Smooth muscle cell (in vitro differentiated cells): ENCODE data around the gene ATP5PB. TPM values are rescaled to one million over a fixed set of nuclear protein-coding genes. Genes with fewer than 3 reads are reported as not detected.

Experiments
- DNase-seq: peaks from one replicate; lab custom pipeline; 2025; ENCODE audit not compliant: unreplicated experiment; lab: John Stamatoyannopoulos, UW
- H2AFZ ChIP-seq: fragments of 200-600 bp; sonication (generic); 2 replicates; pipeline ENCODE4 v1.6.0; 2016; ENCODE audit warnings: antibody characterized with exemption, low read depth, mild to moderate bottlenecking
- H3F3A ChIP-seq: fragments of 200-600 bp; sonication (generic); 2 replicates; pipeline ENCODE4 v1.6.0; 2017; ENCODE audit warnings: antibody characterized with exemption, low read depth
- H3K27ac ChIP-seq: fragments of 200-600 bp; sonication (generic); 2 replicates; pipeline ENCODE4 v1.5.1; 2016; ENCODE audit warnings: low read depth, mild to moderate bottlenecking
- H3K27me3 ChIP-seq: fragments of 200-600 bp; sonication (generic); 2 replicates; pipeline ENCODE4 v1.6.1; 2016; ENCODE audit warnings: low read depth, mild to moderate bottlenecking
- H3K36me3 ChIP-seq: fragments of 200-600 bp; sonication (generic); 2 replicates; pipeline ENCODE4 v1.5.1; 2016; ENCODE audit warnings: low read depth
- H3K4me1 ChIP-seq: fragments of 200-600 bp; sonication (generic); 2 replicates; pipeline ENCODE4 v1.5.1; 2016; ENCODE audit warnings: low read depth
- H3K4me2 ChIP-seq: fragments of 200-600 bp; sonication (generic); 2 replicates; pipeline ENCODE4 v1.6.0; 2016; ENCODE audit warnings: mild to moderate bottlenecking
- H3K4me3 ChIP-seq: fragments of 200-600 bp; sonication (generic); 2 replicates; pipeline ENCODE4 v1.5.1; 2016; ENCODE audit warnings: mild to moderate bottlenecking
- H3K79me2 ChIP-seq: fragments of 200-600 bp; sonication (generic); 2 replicates; pipeline ENCODE4 v1.6.0; 2016; ENCODE audit warnings: low read depth, mild to moderate bottlenecking
- H3K9ac ChIP-seq: fragments of 200-600 bp; sonication (generic); 2 replicates; pipeline ENCODE4 v1.6.0; 2016; ENCODE audit warnings: low read depth
- H3K9me3 ChIP-seq: fragments of 200-600 bp; sonication (generic); replicated peaks from 2 replicates; pipeline ENCODE4 v1.5.1; 2016; ENCODE audit warnings: low read depth
- H4K20me1 ChIP-seq: fragments of 200-600 bp; sonication (generic); 2 replicates; pipeline ENCODE4 v1.6.0; 2016; ENCODE audit warnings: low read depth
- WGBS: methylation state at CpG from one replicate; pipeline ENCODE4 v1.1.7; 2016; ENCODE audit warnings: low lambda C conversion rate; 5-methylcytosine and 5-hydroxymethylcytosine counted together
- polyA plus RNA-seq: library from polyadenylated mRNA; unstranded; fragments of >200 nt; fragmentation: Nextera tagmentation; extraction: Ambion mirVana; gene quantifications from 2 replicates; pipeline ENCODE4 v1.2.1, GENCODE V29; 2016
- total RNA-seq: library from RNA; depleted of rRNA; stranded (reverse); fragments of >200 nt; gene quantifications from 2 replicates; pipeline ENCODE4 v1.2.3, GENCODE V29; 2014
- TF ChIP-seq, protein P1 (sequence below): fragments of 200-600 bp; sonication (generic); IDR thresholded peaks from 2 replicates; pipeline ENCODE4 v1.5.1; 2017; ENCODE audit warnings: borderline replicate concordance, mild to moderate bottlenecking, antibody characterized with exemption; ENCODE audit not compliant: insufficient read depth, poor library complexity, severe bottlenecking

Gene ATP5PB
- total and polyA plus RNA-seq, 2 experiments from 2014 or later: 272 to 289 TPM

GRCh38 chr1:111489604-111490003 is 40.3 kb downstream of the ATP5PB start:
- H3K9ac ChIP-seq: no peak overlapping the region
- no peaks in the 10 kb centered on the region for H3K27me3 ChIP-seq
- H3K4me2 ChIP-seq: no peak overlapping the region
- TF ChIP-seq, protein P1, sequence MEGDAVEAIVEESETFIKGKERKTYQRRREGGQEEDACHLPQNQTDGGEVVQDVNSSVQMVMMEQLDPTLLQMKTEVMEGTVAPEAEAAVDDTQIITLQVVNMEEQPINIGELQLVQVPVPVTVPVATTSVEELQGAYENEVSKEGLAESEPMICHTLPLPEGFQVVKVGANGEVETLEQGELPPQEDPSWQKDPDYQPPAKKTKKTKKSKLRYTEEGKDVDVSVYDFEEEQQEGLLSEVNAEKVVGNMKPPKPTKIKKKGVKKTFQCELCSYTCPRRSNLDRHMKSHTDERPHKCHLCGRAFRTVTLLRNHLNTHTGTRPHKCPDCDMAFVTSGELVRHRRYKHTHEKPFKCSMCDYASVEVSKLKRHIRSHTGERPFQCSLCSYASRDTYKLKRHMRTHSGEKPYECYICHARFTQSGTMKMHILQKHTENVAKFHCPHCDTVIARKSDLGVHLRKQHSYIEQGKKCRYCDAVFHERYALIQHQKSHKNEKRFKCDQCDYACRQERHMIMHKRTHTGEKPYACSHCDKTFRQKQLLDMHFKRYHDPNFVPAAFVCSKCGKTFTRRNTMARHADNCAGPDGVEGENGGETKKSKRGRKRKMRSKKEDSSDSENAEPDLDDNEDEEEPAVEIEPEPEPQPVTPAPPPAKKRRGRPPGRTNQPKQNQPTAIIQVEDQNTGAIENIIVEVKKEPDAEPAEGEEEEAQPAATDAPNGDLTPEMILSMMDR: no peak
- H3K27ac ChIP-seq: no peak overlapping the region
- H3K79me2 ChIP-seq: no peaks in the 10 kb centered on the region
- DNase-seq: no peak
- H4K20me1 ChIP-seq: no peaks in the 10 kb centered on the region
- H2AFZ ChIP-seq: no peak overlapping the region
- no peaks in the 10 kb centered on the region for H3K9me3 ChIP-seq
- H3K4me3 ChIP-seq: no peak overlapping the region
- no peaks in the 10 kb centered on the region for H3K36me3 ChIP-seq
- WGBS: 92% methylated on average over 4 of the region's 4 CpGs
- H3F3A ChIP-seq: no peaks in the 10 kb centered on the region
- no peaks in the 10 kb centered on the region for H3K4me1 ChIP-seq

DNA sequence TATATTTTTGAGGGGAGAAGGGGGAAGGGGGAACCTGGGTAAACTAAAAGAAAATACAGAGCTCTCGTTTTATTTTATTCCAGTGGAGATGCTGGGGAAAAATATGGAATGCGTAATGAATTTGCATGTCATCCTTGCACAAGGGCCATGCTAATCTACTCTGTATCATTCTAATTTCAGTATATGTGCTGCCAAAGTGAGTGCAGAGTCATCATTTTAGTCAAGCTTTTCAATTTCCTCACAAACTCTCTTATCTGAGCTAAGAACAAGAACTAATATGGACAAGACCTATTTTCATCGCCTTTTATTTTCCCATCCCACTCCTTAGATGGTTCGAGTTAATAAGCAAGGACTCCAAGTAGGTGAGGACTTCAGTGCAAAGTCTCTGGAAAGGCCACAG is 41.0 kb downstream of the ATP5PB start:
- Histone ChIP-seq H3K27ac (no peak overlapping the region), H3K4me1 (no peaks in the 10 kb centered on the region), H3K36me3 (no peaks in the 10 kb centered on the region), H3K4me2 (no peak overlapping the region), H3K9me3 (no peaks in the 10 kb centered on the region), H3K27me3 (no peaks in the 10 kb centered on the region), H2AFZ (no peak overlapping the region), H4K20me1 (no peaks in the 10 kb centered on the region), H3K79me2 (no peaks in the 10 kb centered on the region), H3F3A (no peaks in the 10 kb centered on the region), H3K9ac (no peak overlapping the region), H3K4me3 (no peak overlapping the region)
- DNase-seq: no peak
- TF ChIP-seq, protein P1: no peak
- 93% methylated on average over 4 of the region's 4 CpGs for WGBS

DNA sequence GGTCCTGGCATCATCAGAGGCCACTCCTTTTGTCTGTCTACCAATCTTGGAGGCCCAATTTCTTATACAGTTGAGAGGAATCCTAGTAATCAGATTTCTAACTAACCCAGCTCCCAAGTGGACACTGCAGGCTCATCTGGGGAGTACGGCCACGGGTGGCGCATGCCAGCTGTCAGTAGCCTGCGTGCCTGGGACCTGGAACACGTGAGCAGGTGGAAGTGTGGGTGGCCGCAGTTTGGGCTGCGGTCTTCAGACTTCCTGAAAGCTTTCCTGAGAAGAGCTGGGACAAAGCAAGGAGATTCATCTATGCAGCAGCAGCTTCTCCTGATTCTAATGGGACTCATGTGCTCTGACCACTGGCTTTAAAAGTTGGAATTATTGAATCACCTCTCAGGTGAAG is 41.8 kb downstream of the ATP5PB start:
- 96% methylated on average over 7 of the region's 7 CpGs for WGBS

GRCh38 chr1:111496398-111496797 is 47.1 kb downstream of the ATP5PB start:
- no peaks in the 10 kb centered on the region for H3K9me3 ChIP-seq
- H2AFZ ChIP-seq: no peak overlapping the region
- H3K27ac ChIP-seq: no peak overlapping the region
- no peaks in the 10 kb centered on the region for H3F3A ChIP-seq
- no peak overlapping the region for H3K9ac ChIP-seq
- H3K79me2 ChIP-seq: no peaks in the 10 kb centered on the region
- no peaks in the 10 kb centered on the region for H3K36me3 ChIP-seq
- no peak overlapping the region for H3K4me2 ChIP-seq
- no peak for DNase-seq
- H4K20me1 ChIP-seq: no peaks in the 10 kb centered on the region
- TF ChIP-seq, protein P1: no peak
- 93% methylated on average over 4 of the region's 4 CpGs for WGBS
- H3K4me1 ChIP-seq: no peaks in the 10 kb centered on the region
- peaks cover 7% of the 10 kb centered on the region for H3K27me3 ChIP-seq
- no peak overlapping the region for H3K4me3 ChIP-seq

More for the DNA sequence above, 41.8 kb downstream of the ATP5PB start:
- H3K4me1 ChIP-seq: no peaks in the 10 kb centered on the region
- no peak for DNase-seq
- no peaks in the 10 kb centered on the region for H3F3A ChIP-seq
- no peaks in the 10 kb centered on the region for H4K20me1 ChIP-seq
- H3K27me3 ChIP-seq: no peaks in the 10 kb centered on the region
- no peak overlapping the region for H3K9ac ChIP-seq
- no peaks in the 10 kb centered on the region for H3K9me3 ChIP-seq
- TF ChIP-seq, protein P1: no peak
- no peak overlapping the region for H2AFZ ChIP-seq
- no peak overlapping the region for H3K4me3 ChIP-seq
- no peaks in the 10 kb centered on the region for H3K36me3 ChIP-seq
- H3K27ac ChIP-seq: no peak overlapping the region
- H3K4me2 ChIP-seq: no peak overlapping the region
- no peaks in the 10 kb centered on the region for H3K79me2 ChIP-seq
